Upper lobe of right lung (tissue), 1 donor: ENCODE data around the gene TSPAN5. TPM values are rescaled to one million over a fixed set of nuclear protein-coding genes. Genes with fewer than 3 reads are reported as not detected.
"Not testable (repeated sequence)": the region's sequence is repeated elsewhere in the genome, so short reads cannot be mapped to it uniquely, and the experiment has no call there.

ENCODE experiments used
- ATAC-seq: fragments of 200-7000 bp; cut with Tn5 transposase; one replicate; pipeline ENCODE4 v1.9.1; 2020; ENCODE audit warnings: mild to moderate bottlenecking, moderate library complexity
- DNase-seq: peaks from one replicate; pipeline ENCODE4 v3.0.0-alpha.2; 2020
- H3K27ac ChIP-seq: fragments of 200-600 bp; one replicate; pipeline ENCODE4 v1.8.0; 2022
- H3K27me3 ChIP-seq: fragments of 200-600 bp; one replicate; pipeline ENCODE4 v1.8.0; 2022; ENCODE audit warnings: mild to moderate bottlenecking
- H3K36me3 ChIP-seq: fragments of 200-600 bp; one replicate; pipeline ENCODE4 v1.8.0; 2022
- H3K4me1 ChIP-seq: fragments of 200-600 bp; one replicate; pipeline ENCODE4 v1.8.0; 2022
- H3K4me3 ChIP-seq: fragments of 200-600 bp; one replicate; pipeline ENCODE4 v1.8.0; 2022; ENCODE audit warnings: mild to moderate bottlenecking
- H3K9me3 ChIP-seq: fragments of 200-600 bp; one replicate; pipeline ENCODE4 v1.8.0; 2022
- intact Hi-C: fragments of 100-400 bp; cut with DNase I; formaldehyde crosslinking; loops from one replicate; pipeline ENCODE4 v1.11.0; 2022
- long read RNA-seq: library from polyadenylated mRNA; unstranded; transcript quantifications from one replicate; pipeline ENCODE4 v2.0.0, GENCODE V29; 2021
- total RNA-seq: library from RNA; stranded (reverse); fragmentation: NEBNext Ultra II Directional; extraction: Animal tissue kit (Norgen Biotek cat#: 25700); gene quantifications from one replicate; pipeline ENCODE4 v1.2.1, GENCODE V29; 2021
- TF ChIP-seq, protein P1 (sequence below): fragments of 200-600 bp; IDR thresholded peaks from one replicate; pipeline ENCODE4 v1.8.0; 2022; ENCODE audit warnings: antibody characterized with exemption
- donor health status: DM: no; HTN: yes; CAD: no; lungs with severe emphysema.

The TSPAN5 gene
- 6.9 TPM for total RNA-seq
- long read RNA-seq, transcript TSPAN5-201 (8 exons, 3,365 nt) = major isoform, 26 of 39 reads
- long read RNA-seq, partial matches to known transcripts = 1 of 39 reads
- long read RNA-seq, other reads (novel, unspliced or antisense) = 8 of 39 reads

DNA sequence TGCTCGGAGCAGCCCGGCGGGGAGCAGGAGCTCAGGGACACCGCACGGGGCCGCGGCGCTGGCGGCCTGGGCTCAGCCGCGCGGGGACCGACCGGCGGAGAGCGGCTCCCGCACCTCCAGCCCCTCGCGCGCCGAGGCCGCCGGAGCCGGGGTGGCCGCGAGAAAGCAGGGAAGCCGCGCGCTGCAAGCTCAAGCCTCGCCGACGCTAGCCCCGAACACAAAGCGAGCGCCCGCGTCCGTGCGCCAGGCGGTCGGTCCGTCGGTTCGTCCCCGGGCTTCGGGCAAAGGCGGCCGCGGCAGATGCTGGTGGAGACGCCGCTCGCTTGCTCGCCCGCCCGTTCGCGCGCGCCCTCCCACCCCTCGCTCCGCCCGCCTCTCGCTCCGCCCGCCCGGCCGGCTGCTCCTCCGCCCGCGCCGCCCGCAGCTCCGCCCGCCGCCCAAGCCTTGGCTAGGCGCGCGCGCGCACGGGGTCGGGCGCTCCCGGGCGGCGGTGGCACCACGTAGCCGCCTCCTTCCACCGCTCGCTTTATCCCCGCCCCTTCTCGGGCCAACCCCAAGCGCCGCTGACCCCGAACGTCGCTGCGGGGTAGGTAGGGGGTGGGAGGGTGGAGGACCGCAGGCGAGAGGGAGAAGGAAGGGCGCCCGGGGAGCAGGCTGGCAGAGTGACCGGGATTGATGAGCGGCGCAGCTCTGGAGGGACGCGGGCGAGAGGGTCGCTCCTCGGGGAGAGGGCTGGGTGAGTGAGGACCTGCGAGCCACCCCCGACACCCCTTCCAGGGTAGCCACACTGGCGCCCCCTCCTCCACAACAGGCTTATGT lies at the start of gene TSPAN5:
TSPAN5 (minus strand) TSS at position 325 of the 819 bp plus-strand sequence.
- TF ChIP-seq, protein P1, sequence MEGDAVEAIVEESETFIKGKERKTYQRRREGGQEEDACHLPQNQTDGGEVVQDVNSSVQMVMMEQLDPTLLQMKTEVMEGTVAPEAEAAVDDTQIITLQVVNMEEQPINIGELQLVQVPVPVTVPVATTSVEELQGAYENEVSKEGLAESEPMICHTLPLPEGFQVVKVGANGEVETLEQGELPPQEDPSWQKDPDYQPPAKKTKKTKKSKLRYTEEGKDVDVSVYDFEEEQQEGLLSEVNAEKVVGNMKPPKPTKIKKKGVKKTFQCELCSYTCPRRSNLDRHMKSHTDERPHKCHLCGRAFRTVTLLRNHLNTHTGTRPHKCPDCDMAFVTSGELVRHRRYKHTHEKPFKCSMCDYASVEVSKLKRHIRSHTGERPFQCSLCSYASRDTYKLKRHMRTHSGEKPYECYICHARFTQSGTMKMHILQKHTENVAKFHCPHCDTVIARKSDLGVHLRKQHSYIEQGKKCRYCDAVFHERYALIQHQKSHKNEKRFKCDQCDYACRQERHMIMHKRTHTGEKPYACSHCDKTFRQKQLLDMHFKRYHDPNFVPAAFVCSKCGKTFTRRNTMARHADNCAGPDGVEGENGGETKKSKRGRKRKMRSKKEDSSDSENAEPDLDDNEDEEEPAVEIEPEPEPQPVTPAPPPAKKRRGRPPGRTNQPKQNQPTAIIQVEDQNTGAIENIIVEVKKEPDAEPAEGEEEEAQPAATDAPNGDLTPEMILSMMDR = no peak
- Histone ChIP-seq H3K27me3 (no peaks in the 10 kb centered on the region), H3K36me3 (no peaks in the 10 kb centered on the region), H3K27ac (peak within 1 kb of the TSS; percentile 47), H3K9me3 (no peaks in the 10 kb centered on the region), H3K4me3 (peak within 1 kb of the TSS; percentile 76), H3K4me1 (peaks cover 16% of the 10 kb centered on the region)
- intact Hi-C loops = no loop called here
- peak; percentile 89 for DNase-seq
- peak; percentile 94 for ATAC-seq

GRCh38 chr4:98706935-98707334 lies 48.5 kb upstream of the TSPAN5 start:
- Histone ChIP-seq H3K4me1 (no peaks in the 10 kb centered on the region), H3K9me3 (no peaks in the 10 kb centered on the region), H3K4me3 (no peak overlapping the region), H3K27me3 (no peaks in the 10 kb centered on the region), H3K27ac (no peak overlapping the region), H3K36me3 (no peaks in the 10 kb centered on the region)
- intact Hi-C loops = no loop called here
- DNase-seq (no peak), ATAC-seq (no peak)
- TF ChIP-seq, protein P1 = no peak

DNA sequence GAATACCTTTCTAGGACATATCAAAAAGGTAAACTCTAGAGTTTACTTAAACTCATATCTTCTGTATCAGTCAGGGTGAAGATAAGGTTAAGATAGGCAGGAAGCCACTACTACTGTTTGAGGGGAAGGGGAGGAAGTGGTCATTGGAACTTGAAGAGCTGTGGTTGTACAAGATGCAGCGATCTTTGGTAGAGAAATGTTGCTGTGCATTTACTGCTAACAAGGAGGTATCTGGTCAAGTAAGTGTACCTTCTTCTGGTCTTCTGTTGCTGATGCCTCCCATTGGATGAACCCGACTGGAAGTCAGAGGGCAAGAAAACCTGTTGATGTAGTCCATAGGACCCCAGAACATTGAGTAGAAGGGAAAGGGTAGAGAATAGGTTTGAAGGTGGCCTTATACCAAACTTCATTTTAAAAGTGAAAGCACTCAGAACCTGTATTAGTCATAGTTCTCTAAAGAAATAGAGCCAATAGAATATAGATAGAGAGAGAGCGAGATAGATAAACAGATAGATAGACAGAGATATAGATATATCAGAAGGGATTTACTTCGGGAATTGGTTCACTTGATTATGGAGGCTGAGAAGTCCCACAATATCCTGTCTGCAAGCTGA lies 47.9 kb upstream of the TSPAN5 start:
- no peaks in the 10 kb centered on the region for H3K4me1 ChIP-seq
- no peak overlapping the region for H3K4me3 ChIP-seq
- no peak overlapping the region for H3K27ac ChIP-seq
- peak; percentile 37 for ATAC-seq
- H3K27me3 ChIP-seq = no peaks in the 10 kb centered on the region
- H3K36me3 ChIP-seq = no peaks in the 10 kb centered on the region
- no peaks in the 10 kb centered on the region for H3K9me3 ChIP-seq
- no peak for DNase-seq
- intact Hi-C loops = no loop called here
- TF ChIP-seq, protein P1 = no peak

DNA sequence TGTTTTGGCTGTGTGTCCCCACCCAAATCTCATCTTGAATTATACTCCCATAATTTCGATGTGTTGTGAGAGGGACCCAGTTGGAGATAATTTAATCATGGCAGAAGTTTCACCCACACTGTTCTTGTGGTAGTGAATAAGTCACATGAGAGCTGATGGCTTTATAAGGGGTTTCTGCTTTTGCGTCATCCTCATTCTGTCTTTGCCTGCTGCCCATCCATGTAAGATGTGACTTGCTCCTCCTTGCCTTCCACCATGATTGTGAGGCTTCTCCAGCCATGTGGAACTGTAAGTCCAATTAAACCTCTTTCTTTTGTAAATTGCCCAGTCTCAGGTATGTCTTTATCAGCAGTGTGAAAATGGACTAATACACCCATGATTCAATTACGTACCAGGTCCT lies 47.2 kb upstream of the TSPAN5 start:
- H3K27ac ChIP-seq, DNase-seq, intact Hi-C loops, H3K36me3 ChIP-seq, H3K4me3 ChIP-seq, ATAC-seq, H3K4me1 ChIP-seq, H3K9me3 ChIP-seq, H3K27me3 ChIP-seq: not testable (repeated sequence)

- no peak overlapping the region for H3K27ac ChIP-seq
- no peak for ATAC-seq
- no peaks in the 10 kb centered on the region for H3K27me3 ChIP-seq
- H3K9me3 ChIP-seq = no peaks in the 10 kb centered on the region
- H3K36me3 ChIP-seq = no peaks in the 10 kb centered on the region
- TF ChIP-seq, protein P1 = no peak
- intact Hi-C loops = no loop called here
- DNase-seq = no peak
- no peaks in the 10 kb centered on the region for H3K4me1 ChIP-seq
- no peak overlapping the region for H3K4me3 ChIP-seq
These were observed 42.2 kb upstream of the TSPAN5 start for GRCh38 chr4:98700656-98701055.

DNA sequence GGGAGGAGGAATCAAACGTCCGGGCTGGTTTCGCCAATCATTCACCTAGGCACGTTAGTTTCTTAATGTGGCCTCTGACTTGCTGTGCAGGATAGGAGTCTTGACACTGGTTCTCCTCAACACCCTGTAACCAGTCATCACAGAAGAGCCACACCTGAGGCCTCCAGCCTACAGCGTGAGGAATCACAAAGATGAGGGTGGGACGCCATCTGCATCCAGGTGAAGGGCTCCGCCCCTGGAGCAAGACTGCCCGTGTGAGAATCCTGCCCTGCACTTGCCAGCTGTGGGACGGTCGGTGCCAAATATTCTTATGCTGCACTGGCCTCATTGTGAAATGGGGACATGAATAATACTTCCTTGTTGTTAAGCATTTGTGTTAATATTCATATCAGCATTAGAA lies 35.7 kb upstream of the TSPAN5 start:
- intact Hi-C loops = no loop called here
- no peaks in the 10 kb centered on the region for H3K9me3 ChIP-seq
- H3K4me3 ChIP-seq = no peak overlapping the region
- no peaks in the 10 kb centered on the region for H3K4me1 ChIP-seq
- no peaks in the 10 kb centered on the region for H3K27me3 ChIP-seq
- TF ChIP-seq, protein P1 = no peak
- H3K36me3 ChIP-seq = no peaks in the 10 kb centered on the region
- ATAC-seq (no peak), DNase-seq (no peak)
- H3K27ac ChIP-seq = no peak overlapping the region
